ENCODE data around the gene KLK6. TPM values are rescaled to one million over a fixed set of nuclear protein-coding genes. Genes with fewer than 3 reads are reported as not detected.
"Not testable (repeated sequence)": the region's sequence is repeated elsewhere in the genome, so short reads cannot be mapped to it uniquely, and the experiment has no call there.

The KLK6 gene
- polyA plus RNA-seq, 2 of the 4 experiments (the other 2 are of a cell fraction), result 0.13 TPM; not detected in 1

DNA sequence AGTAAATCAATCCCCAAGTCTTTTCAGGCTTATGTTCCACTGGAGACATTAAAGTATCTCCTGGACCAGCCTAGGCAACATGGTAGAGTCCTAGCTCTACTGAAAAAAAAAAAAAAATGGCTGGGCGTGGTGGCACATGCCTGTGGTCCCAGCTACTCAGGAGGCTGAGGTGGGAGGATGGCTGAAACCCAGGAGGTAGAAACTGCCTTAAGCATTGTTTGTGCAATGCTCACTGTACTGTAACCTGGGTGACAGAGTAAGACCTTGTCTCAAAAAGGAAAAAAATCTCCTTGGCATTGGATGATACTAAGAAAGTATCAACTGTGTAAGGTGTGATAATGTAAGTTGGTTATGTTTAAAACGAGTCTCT is 23.3 kb upstream of the KLK6 start:
- ChIA-PET POLR2A (no interaction called here), CTCF (interaction anchor here (0.6 to 1.2 kb wide), 4 partner anchors 28 to 835 kb away, joined by 3 read pairs; no protein-coding TSS in a partner anchor)
- H3K4me3 ChIP-seq, result no peak overlapping the region
- DNase-seq (ENCODE audit: low read depth in 1 of 2, low spot score in 1 of 2), result no peak
- TF ChIP-seq HEYL (CRISPR knock-in tag; IDR thresholded peaks at IDR 0.05), result no peak
- no peak for TF ChIP-seq CBX2 (IDR thresholded peaks at IDR 0.05; ENCODE audit: borderline replicate concordance, low read depth)
- TF ChIP-seq RAD21 (conservative IDR thresholded peaks at IDR 0.05 in 1 of 2, IDR thresholded peaks at IDR 0.05 in 1 of 2), result no peak
- TF ChIP-seq, protein P1, sequence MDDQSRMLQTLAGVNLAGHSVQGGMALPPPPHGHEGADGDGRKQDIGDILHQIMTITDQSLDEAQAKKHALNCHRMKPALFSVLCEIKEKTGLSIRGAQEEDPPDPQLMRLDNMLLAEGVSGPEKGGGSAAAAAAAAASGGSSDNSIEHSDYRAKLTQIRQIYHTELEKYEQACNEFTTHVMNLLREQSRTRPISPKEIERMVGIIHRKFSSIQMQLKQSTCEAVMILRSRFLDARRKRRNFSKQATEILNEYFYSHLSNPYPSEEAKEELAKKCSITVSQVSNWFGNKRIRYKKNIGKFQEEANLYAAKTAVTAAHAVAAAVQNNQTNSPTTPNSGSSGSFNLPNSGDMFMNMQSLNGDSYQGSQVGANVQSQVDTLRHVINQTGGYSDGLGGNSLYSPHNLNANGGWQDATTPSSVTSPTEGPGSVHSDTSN (IDR thresholded peaks at IDR 0.05), result no peak
- no peak for TF ChIP-seq JUN (IDR thresholded peaks at IDR 0.05)
- TF ChIP-seq NR3C1 (IDR thresholded peaks at IDR 0.05), result no peak
- 22% methylated on average over 2 of the region's 2 CpGs for WGBS (ENCODE audit: missing lambda C conversion rate)
- no peak for FAIRE-seq
- no peaks in the 10 kb centered on the region for H3K4me1 ChIP-seq
- H3K9me3 ChIP-seq, result peaks cover 5% of the 10 kb centered on the region; the same call in 2 of the 3 replicates
- H3K4me2 ChIP-seq, result no peak overlapping the region
- H3K27ac ChIP-seq, result no peak overlapping the region
- ATAC-seq, result no peak

DNA sequence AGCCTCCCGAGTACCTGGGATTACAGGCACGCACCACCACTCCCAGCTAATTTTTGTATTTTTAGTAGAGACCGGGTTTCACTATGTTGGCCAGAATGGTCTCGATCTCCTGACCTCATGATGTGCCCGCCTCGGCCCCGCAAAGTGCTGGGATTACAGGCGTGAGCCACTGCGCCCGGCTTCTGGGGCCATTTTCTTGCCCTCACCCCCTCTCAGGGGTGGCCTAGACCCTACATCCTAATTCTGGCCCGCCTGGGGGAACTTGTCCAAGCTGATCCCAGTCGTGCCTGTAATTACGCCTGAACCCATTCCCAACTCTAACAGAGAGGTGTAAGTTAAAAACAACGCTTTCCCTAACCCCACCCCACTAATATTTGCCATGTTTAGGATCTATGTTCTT is 15.0 kb upstream of the KLK6 start:
- DNase-seq (ENCODE audit: low read depth in 1 of 2, low spot score in 1 of 2); H3K9me3 ChIP-seq; H3K27ac ChIP-seq; H3K4me3 ChIP-seq; FAIRE-seq; CTCF ChIA-PET; ATAC-seq; POLR2A ChIA-PET; H3K4me2 ChIP-seq; H3K4me1 ChIP-seq: not testable (repeated sequence)
- WGBS (ENCODE audit: missing lambda C conversion rate), result 72% methylated on average over 14 of the region's 14 CpGs

- H3K4me1 ChIP-seq, result peaks cover 8% of the 10 kb centered on the region; the same call in 2 of the 3 replicates
- no peak for ATAC-seq
- ChIA-PET POLR2A (no interaction called here), CTCF (no interaction called here)
- DNase-seq (ENCODE audit: low read depth in 1 of 2, low spot score in 1 of 2), result no peak
- WGBS (ENCODE audit: missing lambda C conversion rate), result 28% methylated on average over 25 of the region's 28 CpGs
- H3K4me2 ChIP-seq, result peak within 1 kb of the TSS; percentile 19; the same call in 2 of the 3 replicates
- no peak within 1 kb of the TSS for H3K4me3 ChIP-seq
- no peak within 1 kb of the TSS for H3K27ac ChIP-seq
- FAIRE-seq, result no peak
- TF ChIP-seq ZFP36 (IDR thresholded peaks at IDR 0.05; ENCODE audit: borderline replicate concordance, partially characterized antibody) (no peak), TP53 (CRISPR knock-in tag; IDR thresholded peaks at IDR 0.05) (no peak), RAD21 (conservative IDR thresholded peaks at IDR 0.05 in 1 of 2, IDR thresholded peaks at IDR 0.05 in 1 of 2) (no peak), POLR2A (IDR thresholded peaks at IDR 0.05; ENCODE audit: low read length) (no peak), KDM1A (IDR thresholded peaks at IDR 0.05; ENCODE audit: low read depth) (no peak)
- H3K9me3 ChIP-seq, result no peaks in the 10 kb centered on the region
Measured at GRCh38 chr19:50983625-50984292, 14.4 kb upstream of the KLK6 start, which contains the start of gene KLK7. Gene KLK7 (minus strand): TSS chr19:50983917. CDS start chr19:50982399, 1,518 bp downstream.

- Histone ChIP-seq H3K4me1 (peaks cover 10% of the 10 kb centered on the region; the same call in 2 of the 3 replicates), H3K9me3 (no peaks in the 10 kb centered on the region), H3K4me3 (no peak overlapping the region), H3K4me2 (no peak overlapping the region), H3K27ac (no peak overlapping the region)
- ATAC-seq (peak; percentile 55), DNase-seq (ENCODE audit: low read depth in 1 of 2, low spot score in 1 of 2) (no peak), FAIRE-seq (no peak)
- ChIA-PET POLR2A (no interaction called here), CTCF (interaction anchor here (0.9 kb wide), 1 partner anchor 278 kb away, joined by 3 read pairs; no protein-coding TSS in a partner anchor)
- TF ChIP-seq CEBPB (IDR thresholded peaks at IDR 0.05) (no peak), HOXB5 (CRISPR knock-in tag; IDR thresholded peaks at IDR 0.05) (no peak), KDM5A (IDR thresholded peaks at IDR 0.05) (no peak), PHF8 (IDR thresholded peaks at IDR 0.05; ENCODE audit: borderline replicate concordance, low read depth) (no peak), NPAS2 (CRISPR knock-in tag; IDR thresholded peaks at IDR 0.05; ENCODE audit: borderline replicate concordance) (no peak), CBX2 (IDR thresholded peaks at IDR 0.05; ENCODE audit: borderline replicate concordance, low read depth) (no peak), MAX (IDR thresholded peaks at IDR 0.05) (no peak), BHLHE40 (IDR thresholded peaks at IDR 0.05; ENCODE audit: low read depth, low read length) (no peak), NR3C1 (IDR thresholded peaks at IDR 0.05) (no peak), JUNB (IDR thresholded peaks at IDR 0.05) (no peak), TFCP2L1 (CRISPR knock-in tag; IDR thresholded peaks at IDR 0.05) (no peak), JUN (IDR thresholded peaks at IDR 0.05) (no peak), RAD21 (conservative IDR thresholded peaks at IDR 0.05 in 1 of 2, IDR thresholded peaks at IDR 0.05 in 1 of 2) (no peak), E2F6 (IDR thresholded peaks at IDR 0.05; ENCODE audit: borderline replicate concordance, low read depth) (no peak), ZNF302 (CRISPR knock-in tag; IDR thresholded peaks at IDR 0.05) (no peak), ZSCAN20 (CRISPR knock-in tag; IDR thresholded peaks at IDR 0.05) (no peak), RARB (CRISPR knock-in tag; IDR thresholded peaks at IDR 0.05) (no peak), HOXA7 (CRISPR knock-in tag; IDR thresholded peaks at IDR 0.05) (no peak), HES2 (IDR thresholded peaks at IDR 0.05) (no peak), RCOR1 (IDR thresholded peaks at IDR 0.05; ENCODE audit: low read depth, low read length) (no peak)
- WGBS (ENCODE audit: missing lambda C conversion rate), result 77% methylated on average over 4 of the region's 4 CpGs
Measured at GRCh38 chr19:50982186-50982585, 12.8 kb upstream of the KLK6 start.
